H9 (cell line): ENCODE results near the gene ZNF319. TPM values are rescaled to one million over a fixed set of nuclear protein-coding genes. Genes with fewer than 3 reads are reported as not detected.

Experiments used
- DNase-seq: peaks from one replicate; pipeline ENCODE4 v3.0.0-alpha.2; 2017
- H2AFZ ChIP-seq: one replicate; pipeline ENCODE4 v1.6.1; 2013; ENCODE audit warnings: mild to moderate bottlenecking, low read length, control low read depth, moderate library complexity
- H2AK5ac ChIP-seq: 2 replicates; pipeline ENCODE4 v1.6.1; 2013; ENCODE audit warnings: low read length, control low read depth, mixed read lengths; ENCODE audit not compliant: insufficient read length
- H2BK120ac ChIP-seq: one replicate; pipeline ENCODE4 v1.6.1; 2013; ENCODE audit warnings: low read depth, mild to moderate bottlenecking, low read length, control low read depth, inconsistent platforms; ENCODE audit not compliant: poor library complexity, severe bottlenecking
- H2BK12ac ChIP-seq: 2 replicates; pipeline ENCODE4 v1.6.1; 2013; ENCODE audit warnings: low read length, control low read depth, mixed read lengths, low read depth; ENCODE audit not compliant: insufficient read length
- H2BK15ac ChIP-seq: 2 replicates; pipeline ENCODE4 v1.6.1; 2013; ENCODE audit warnings: low read depth, low read length, control low read depth
- H2BK20ac ChIP-seq: one replicate; pipeline ENCODE4 v1.6.1; 2013; ENCODE audit warnings: low read depth, mild to moderate bottlenecking, low read length, control low read depth, inconsistent platforms; ENCODE audit not compliant: poor library complexity, severe bottlenecking
- H2BK5ac ChIP-seq: 2 replicates; pipeline ENCODE4 v1.6.1; 2013; ENCODE audit warnings: low read length, control low read depth, mixed read lengths; ENCODE audit not compliant: insufficient read length
- H3K14ac ChIP-seq: 2 replicates; pipeline ENCODE4 v1.6.1; 2013; ENCODE audit warnings: low read length, control low read depth; ENCODE audit not compliant: insufficient read depth
- H3K18ac ChIP-seq: 2 replicates; pipeline ENCODE4 v1.6.1; 2013; ENCODE audit warnings: low read depth, mild to moderate bottlenecking, mixed read lengths, low read length, control low read depth; ENCODE audit not compliant: insufficient read length
- H3K23ac ChIP-seq: 2 replicates; pipeline ENCODE4 v1.6.1; 2013; ENCODE audit warnings: low read length, control low read depth, mixed read lengths, low read depth; ENCODE audit not compliant: insufficient read length
- H3K23me2 ChIP-seq: 2 replicates; pipeline ENCODE4 v1.6.1; 2013; ENCODE audit warnings: low read depth, mild to moderate bottlenecking, mixed read lengths, low read length, control low read depth; ENCODE audit not compliant: insufficient read length, poor library complexity, severe bottlenecking
- H3K27ac ChIP-seq: 2 replicates; pipeline ENCODE4 v1.5.1; 2013; ENCODE audit warnings: low read length, control low read depth, mixed read lengths, low read depth; ENCODE audit not compliant: insufficient read length
- H3K27me3 ChIP-seq: 2 replicates; pipeline ENCODE4 v1.6.1; 2013; ENCODE audit warnings: low read length, control low read depth, inconsistent platforms; ENCODE audit not compliant: insufficient read depth
- H3K4ac ChIP-seq: 2 replicates; pipeline ENCODE4 v1.6.1; 2013; ENCODE audit warnings: low read depth, mild to moderate bottlenecking, control low read depth, inconsistent platforms, low read length, moderate library complexity
- H3K4me1 ChIP-seq: 2 replicates; pipeline ENCODE4 v1.6.1; 2013; ENCODE audit warnings: low read length, control low read depth, inconsistent platforms; ENCODE audit not compliant: insufficient read depth
- H3K4me2 ChIP-seq: 2 replicates; pipeline ENCODE4 v1.6.1; 2013; ENCODE audit warnings: low read length, control low read depth, mixed read lengths; ENCODE audit not compliant: insufficient read length, insufficient read depth
- H3K56ac ChIP-seq: 2 replicates; pipeline ENCODE4 v1.6.1; 2013; ENCODE audit warnings: low read depth, mild to moderate bottlenecking, mixed read lengths, low read length, control low read depth; ENCODE audit not compliant: insufficient read length
- H3K79me1 ChIP-seq: 2 replicates; pipeline ENCODE4 v1.6.1; 2013; ENCODE audit warnings: low read depth, mild to moderate bottlenecking, moderate library complexity, low read length, control low read depth, inconsistent platforms; ENCODE audit not compliant: insufficient read depth, poor library complexity, severe bottlenecking
- H3K79me2 ChIP-seq: 2 replicates; pipeline ENCODE4 v1.6.1; 2013; ENCODE audit warnings: low read length, control low read depth, inconsistent platforms; ENCODE audit not compliant: insufficient read depth
- H3K9ac ChIP-seq: 2 replicates; pipeline ENCODE4 v1.6.1; 2013; ENCODE audit warnings: low read length, control low read depth, mixed read lengths; ENCODE audit not compliant: insufficient read length; ENCODE audit errors: extremely low read depth
- H3K9me3 ChIP-seq: one replicate; pipeline ENCODE4 v1.6.1; 2013; ENCODE audit warnings: low read depth, low read length, inconsistent platforms; ENCODE audit not compliant: control insufficient read depth
- H3T11ph ChIP-seq: one replicate; pipeline ENCODE4 v1.6.1; 2013; ENCODE audit warnings: mild to moderate bottlenecking, low read length, control low read depth, inconsistent platforms
- H4K20me1 ChIP-seq: one replicate; pipeline ENCODE4 v1.6.1; 2013; ENCODE audit not compliant: control insufficient read depth, insufficient read length, insufficient read depth
- H4K5ac ChIP-seq: 2 replicates; pipeline ENCODE4 v1.6.1; 2013; ENCODE audit warnings: low read depth, mild to moderate bottlenecking, mixed read lengths, low read length, control low read depth; ENCODE audit not compliant: insufficient read length
- H4K8ac ChIP-seq: replicated peaks from 2 replicates; pipeline ENCODE4 v1.6.1; 2013; ENCODE audit warnings: low read length, control low read depth, mixed read lengths, low read depth; ENCODE audit not compliant: insufficient read length
- H4K91ac ChIP-seq: 2 replicates; pipeline ENCODE4 v1.6.1; 2013; ENCODE audit warnings: low read depth, mild to moderate bottlenecking, moderate library complexity, mixed read lengths, low read length, control low read depth; ENCODE audit not compliant: insufficient read length
- H3K27ac Mint-ChIP-seq, 3 experiments: 2 replicates in 2 of 3; 3 replicates in 1 of 3; pipeline ENCODE4 v1.8.0; 2020 to 2021; ENCODE audit warnings: mixed read lengths in 3 of 3, mild to moderate bottlenecking in 1 of 3, moderate library complexity in 1 of 3
- H3K27me3 Mint-ChIP-seq: 2 replicates; pipeline ENCODE4 v1.8.0; 2021; ENCODE audit warnings: low read depth, mild to moderate bottlenecking, moderate library complexity, mixed read lengths
- H3K36me3 Mint-ChIP-seq, 3 experiments: 2 replicates in 2 of 3; 3 replicates in 1 of 3; pipeline ENCODE4 v1.8.0; 2020 to 2021; ENCODE audit warnings: low read depth in 3 of 3, mixed read lengths in 3 of 3; ENCODE audit not compliant: insufficient read depth in 1 of 3
- H3K4me1 Mint-ChIP-seq, 2 experiments: 2 replicates each; pipeline ENCODE4 v1.8.0; 2020; ENCODE audit warnings: mixed read lengths in 2 of 2
- H3K4me3 Mint-ChIP-seq, 2 experiments: 2 replicates in 1 of 2; 3 replicates in 1 of 2; pipeline ENCODE4 v1.8.0; 2020 to 2021; ENCODE audit warnings: mild to moderate bottlenecking in 2 of 2, mixed read lengths in 2 of 2, moderate library complexity in 1 of 2
- H3K9me3 Mint-ChIP-seq, 2 experiments: 2 replicates in 1 of 2; 3 replicates in 1 of 2; pipeline ENCODE4 v1.8.0; 2020; ENCODE audit warnings: mild to moderate bottlenecking in 2 of 2, mixed read lengths in 2 of 2, moderate library complexity in 1 of 2
- CTCF ChIP-seq: fragments of 200-600 bp; sonication (generic); conservative IDR thresholded peaks from 3 replicates; pipeline ENCODE4 v1.8.0; 2021; ENCODE audit warnings: antibody characterized with exemption, mild to moderate bottlenecking
- WGBS: extraction: QIAGEN DNeasy Blood & Tissue Kit; methylation state at CpG from one replicate; pipeline ENCODE4 v1.1.7; 2013; ENCODE audit warnings: missing lambda C conversion rate, low lambda C conversion rate, mixed read lengths; ENCODE audit not compliant: insufficient read length; ENCODE audit errors: extremely low coverage; 5-methylcytosine and 5-hydroxymethylcytosine counted together
- total RNA-seq: library from RNA; stranded (reverse); gene quantifications from 2 replicates; pipeline ENCODE4 v1.2.1, GENCODE V29; 2021

Gene ZNF319
- total RNA-seq, 1 experiment from 2014 or later = 5.6 TPM

DNA sequence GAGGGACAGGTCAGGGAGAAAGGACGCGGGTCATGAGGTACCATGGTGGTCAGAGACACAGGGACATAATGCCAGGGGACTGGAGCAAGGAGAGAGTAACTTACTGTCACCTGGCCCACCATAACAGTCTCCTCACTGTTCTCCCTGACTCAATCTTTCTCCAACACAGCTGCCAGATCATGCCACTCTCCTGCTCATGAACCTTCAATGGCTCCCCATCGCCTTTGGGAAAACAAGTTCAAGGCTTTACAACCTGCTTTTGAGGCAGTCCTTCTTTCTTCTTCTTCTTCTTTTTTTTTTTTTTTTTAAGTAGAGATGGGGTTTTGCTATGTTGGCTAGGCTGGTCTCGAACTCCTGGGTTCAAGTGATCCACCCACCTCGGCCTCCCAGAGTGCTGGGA is 52.4 kb downstream of the ZNF319 start:
- no peaks in the 10 kb centered on the region for H3K9me3 ChIP-seq
- H3K56ac ChIP-seq = no peak overlapping the region
- no peak overlapping the region for H4K5ac ChIP-seq
- H2AFZ ChIP-seq = no peak overlapping the region
- no peak overlapping the region for H3K9ac ChIP-seq
- H3K79me2 ChIP-seq = no peaks in the 10 kb centered on the region
- no peak overlapping the region for H3T11ph ChIP-seq
- no peak overlapping the region for H3K18ac ChIP-seq
- H3K14ac ChIP-seq = no peak overlapping the region
- H4K8ac ChIP-seq = no peak overlapping the region
- no peak overlapping the region for H3K27ac Mint-ChIP-seq
- no peak overlapping the region for H2BK20ac ChIP-seq
- DNase-seq = no peak
- WGBS = no CpG with 5 or more reads among the region's 5 CpGs
- no peak overlapping the region for H2BK5ac ChIP-seq
- no peaks in the 10 kb centered on the region for H3K9me3 Mint-ChIP-seq
- H2BK12ac ChIP-seq = no peak overlapping the region
- H4K91ac ChIP-seq = no peak overlapping the region
- no peak for TF ChIP-seq CTCF
- no peak overlapping the region for H2AK5ac ChIP-seq
- no peak overlapping the region for H3K27ac ChIP-seq
- H3K36me3 Mint-ChIP-seq = no peaks in the 10 kb centered on the region
- no peak overlapping the region for H2BK120ac ChIP-seq
- H3K27me3 Mint-ChIP-seq = no peaks in the 10 kb centered on the region
- peaks cover 6 to 8% of the 10 kb centered on the region in 2 experiments; a peak in 2 of 4 replicates for H3K4me1 Mint-ChIP-seq
- no peaks in the 10 kb centered on the region for H4K20me1 ChIP-seq
- H2BK15ac ChIP-seq = no peak overlapping the region
- H3K4me2 ChIP-seq = no peak overlapping the region
- H3K23me2 ChIP-seq = no peaks in the 10 kb centered on the region
- H3K4me3 Mint-ChIP-seq = no peak overlapping the region
- H3K79me1 ChIP-seq = no peaks in the 10 kb centered on the region
- H3K4me1 ChIP-seq = no peaks in the 10 kb centered on the region
- no peaks in the 10 kb centered on the region for H3K27me3 ChIP-seq
- H3K23ac ChIP-seq = no peak overlapping the region
- no peak overlapping the region for H3K4ac ChIP-seq
